Measurements from ENCODE around the gene LHFPL2. TPM values are rescaled to one million over a fixed set of nuclear protein-coding genes. Genes with fewer than 3 reads are reported as not detected.
"Not testable (repeated sequence)": the region's sequence is repeated elsewhere in the genome, so short reads cannot be mapped to it uniquely, and the experiment has no call there.

Gene LHFPL2
- total and polyA plus RNA-seq, 2 of the 4 experiments (the other 2 are of a cell fraction): 6.5 to 11.3 TPM

DNA sequence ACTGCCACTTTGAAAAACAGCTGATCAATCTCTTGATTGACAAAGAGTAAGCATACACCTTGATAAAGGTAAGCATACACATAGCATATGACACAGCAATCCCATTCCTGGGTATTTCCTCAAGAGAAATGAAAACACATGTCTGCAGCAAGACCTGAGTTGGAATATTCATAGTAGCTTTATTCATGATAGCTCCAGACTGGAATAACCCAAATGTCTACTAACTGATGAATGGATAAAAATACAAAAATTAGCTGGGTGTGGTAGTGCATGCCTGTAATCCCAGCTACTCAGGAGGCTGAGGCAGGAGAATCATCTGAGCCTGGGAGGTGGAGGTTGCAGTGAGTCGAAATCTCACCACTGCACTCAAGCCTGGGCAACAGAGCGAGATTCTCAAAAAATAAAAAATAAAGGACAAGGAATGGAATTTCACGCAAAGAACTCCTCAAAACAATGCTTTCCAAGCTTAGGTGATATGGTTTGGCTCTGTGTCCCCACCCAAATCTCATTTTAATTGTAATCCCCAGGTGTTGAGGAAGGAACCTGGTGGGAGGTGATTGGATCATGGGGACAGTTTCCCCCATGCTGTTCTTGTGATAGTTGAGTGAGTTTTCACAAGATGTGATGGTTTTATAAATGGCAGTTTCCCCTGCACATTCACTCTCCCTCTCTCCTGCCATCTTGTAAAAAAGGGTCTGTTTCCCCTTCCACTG is 41.1 kb upstream of the LHFPL2 start:
- Histone ChIP-seq H3K56ac (ENCODE audit: extremely low read depth, insufficient read depth, low read length) (no peak overlapping the region), H2BK20ac (ENCODE audit: low read depth, low read length) (no peak overlapping the region), H2BK15ac (ENCODE audit: low read depth, low read length) (no peak overlapping the region), H3K18ac (ENCODE audit: low read depth, low read length) (no peak overlapping the region), H3K4me2 (ENCODE audit: low read depth, low read length) (no peak overlapping the region), H2BK5ac (ENCODE audit: low read depth, low read length, poor library complexity, severe bottlenecking) (no peak overlapping the region), H4K20me1 (ENCODE audit: insufficient read depth, low read length) (no peaks in the 10 kb centered on the region), H2BK120ac (ENCODE audit: low read depth, low read length) (no peak overlapping the region), H3K4me3 (ENCODE audit: insufficient read depth, low read depth, low read length) (no peak overlapping the region), H3K27me3 (ENCODE audit: control insufficient read depth, insufficient read depth, low read length) (no peaks in the 10 kb centered on the region), H4K8ac (ENCODE audit: low read depth in 2 of 2, low read length in 2 of 2) (no peak overlapping the region), H3K36me3 (ENCODE audit: control insufficient read depth, insufficient read depth, low read length) (no peaks in the 10 kb centered on the region), H3K14ac (replicated peaks; ENCODE audit: low read depth, low read length) (no peak overlapping the region), H3K4me1 (ENCODE audit: control insufficient read depth, insufficient read depth, low read length) (peaks cover 4% of the 10 kb centered on the region; the same call in 1 of the 2 replicates), H2AK5ac (ENCODE audit: low read depth, low read length) (no peak overlapping the region), H3K9ac (ENCODE audit: low read depth, low read length) (no peak overlapping the region), H2AFZ (replicated peaks; ENCODE audit: low read length, poor library complexity) (no peak overlapping the region), H3K4ac (ENCODE audit: low read depth, low read length) (no peak overlapping the region), H4K5ac (ENCODE audit: low read depth, low read length) (no peak overlapping the region), H3K9me3 (ENCODE audit: control insufficient read depth, insufficient read depth, low read length) (no peaks in the 10 kb centered on the region; the same call in 1 of the 2 replicates), H3K79me1 (ENCODE audit: low read depth in 1 of 2, low read length in 2 of 2) (no peaks in the 10 kb centered on the region), H4K91ac (ENCODE audit: insufficient read depth, low read depth, low read length) (no peak overlapping the region), H2AK9ac (replicated peaks; ENCODE audit: low read depth, low read length, poor library complexity) (no peak overlapping the region), H3K27ac (ENCODE audit: insufficient read depth, low read length) (no peak overlapping the region), H3K23ac (ENCODE audit: low read depth, low read length) (no peak overlapping the region), H3K9me1 (ENCODE audit: insufficient read depth, low read length) (no peaks in the 10 kb centered on the region)
- ATAC-seq (ENCODE audit: low read depth) (no peak), DNase-seq (no peak)
- WGBS, 2 experiments (ENCODE audit: extremely low coverage in 2 of 2, insufficient read length in 1 of 2): no CpG with 5 or more reads among the region's 3 CpGs
- ChIA-PET POLR2A (ENCODE audit: unreplicated experiment) (no interaction called here), CTCF (interaction anchor here (0.6 kb wide), 1 partner anchor 163 kb away, joined by 3 read pairs; no protein-coding TSS in a partner anchor)
- intact Hi-C loops (cut with micrococcal nuclease): no loop called here
- dilution Hi-C loops (cut with HindIII; ENCODE audit: low sequenced_read_pairs, unreplicated experiment): no loop called here
- in situ Hi-C loops (cut with MboI; ENCODE audit: low sequenced_read_pairs): no loop called here
- no TSS peak for BruUV-seq (replicated peaks)
- no peak for TF ChIP-seq CHD1 (IDR thresholded peaks at IDR 0.05; ENCODE audit: low read depth, low read length)
- no peak for TF ChIP-seq POLR2A (IDR thresholded peaks at IDR 0.05; ENCODE audit: low read depth, low read length)
- no peak for TF ChIP-seq CEBPB (IDR thresholded peaks at IDR 0.05; ENCODE audit: low read depth, low read length)
- no peak for TF ChIP-seq RAD21 (IDR thresholded peaks at IDR 0.05; ENCODE audit: low read length)

DNA sequence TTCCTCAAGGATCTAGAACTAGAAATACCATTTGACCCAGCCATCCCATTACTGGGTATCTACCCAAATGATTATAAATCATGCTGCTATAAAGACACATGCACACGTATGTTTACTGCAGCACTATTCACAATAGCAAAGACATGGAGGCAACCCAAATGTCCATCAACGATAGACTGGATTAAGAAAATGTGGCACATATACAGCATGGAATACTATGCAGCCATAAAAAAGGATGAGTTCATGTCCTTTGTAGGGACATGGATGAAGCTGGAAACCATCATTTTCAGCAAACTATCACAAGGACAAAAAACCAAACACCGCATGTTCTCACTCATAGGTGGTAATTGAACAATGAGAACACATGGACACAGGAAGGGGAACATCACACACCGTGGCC is 38.9 kb upstream of the LHFPL2 start:
- POLR2A ChIA-PET (ENCODE audit: unreplicated experiment); BruUV-seq (replicated peaks); H3K9me1 ChIP-seq (ENCODE audit: insufficient read depth, low read length); H3K27ac ChIP-seq (ENCODE audit: insufficient read depth, low read length); H2AFZ ChIP-seq (replicated peaks; ENCODE audit: low read length, poor library complexity); H2AK5ac ChIP-seq (ENCODE audit: low read depth, low read length); H3K27me3 ChIP-seq (ENCODE audit: control insufficient read depth, insufficient read depth, low read length); H3K79me1 ChIP-seq (ENCODE audit: low read depth in 1 of 2, low read length in 2 of 2); H3K9ac ChIP-seq (ENCODE audit: low read depth, low read length); H2BK15ac ChIP-seq (ENCODE audit: low read depth, low read length); H2BK20ac ChIP-seq (ENCODE audit: low read depth, low read length); H3K23ac ChIP-seq (ENCODE audit: low read depth, low read length); H3K4me2 ChIP-seq (ENCODE audit: low read depth, low read length); H4K20me1 ChIP-seq (ENCODE audit: insufficient read depth, low read length); DNase-seq; H2BK5ac ChIP-seq (ENCODE audit: low read depth, low read length, poor library complexity, severe bottlenecking); H2BK120ac ChIP-seq (ENCODE audit: low read depth, low read length); H3K36me3 ChIP-seq (ENCODE audit: control insufficient read depth, insufficient read depth, low read length); H3K56ac ChIP-seq (ENCODE audit: extremely low read depth, insufficient read depth, low read length); in situ Hi-C loops (cut with MboI; ENCODE audit: low sequenced_read_pairs); H3K4me1 ChIP-seq (ENCODE audit: control insufficient read depth, insufficient read depth, low read length); dilution Hi-C loops (cut with HindIII; ENCODE audit: low sequenced_read_pairs, unreplicated experiment); H2AK9ac ChIP-seq (replicated peaks; ENCODE audit: low read depth, low read length, poor library complexity); intact Hi-C loops (cut with micrococcal nuclease); CTCF ChIA-PET; H3K18ac ChIP-seq (ENCODE audit: low read depth, low read length); H3K4ac ChIP-seq (ENCODE audit: low read depth, low read length); H3K4me3 ChIP-seq (ENCODE audit: insufficient read depth, low read depth, low read length); H4K8ac ChIP-seq (ENCODE audit: low read depth in 2 of 2, low read length in 2 of 2); H3K9me3 ChIP-seq (ENCODE audit: control insufficient read depth, insufficient read depth, low read length); H4K5ac ChIP-seq (ENCODE audit: low read depth, low read length); ATAC-seq (ENCODE audit: low read depth); H4K91ac ChIP-seq (ENCODE audit: insufficient read depth, low read depth, low read length); H3K14ac ChIP-seq (replicated peaks; ENCODE audit: low read depth, low read length): not testable (repeated sequence)
- no CpG with 5 or more reads among the region's 4 CpGs for WGBS, 2 experiments (ENCODE audit: extremely low coverage in 2 of 2, insufficient read length in 1 of 2)

Data from IMR-90 (cell line).